Measurements from ENCODE around the gene LRIG2. TPM values are rescaled to one million over a fixed set of nuclear protein-coding genes. Genes with fewer than 3 reads are reported as not detected.

Gene LRIG2
- total and polyA plus RNA-seq, 4 donors, result 2.9 to 33.6 (median 8.3) TPM

- WGBS, 2 donors, result 95 to 96% methylated on average over 6 of the region's 6 CpGs
- Histone ChIP-seq H3K27me3 (ENCODE audit: control insufficient read depth in 3 of 3, insufficient read depth in 3 of 3, low read length in 2 of 3) (no peaks in the 10 kb centered on the region), H3K36me3 (ENCODE audit: control insufficient read depth in 4 of 4, insufficient read depth in 4 of 4, low read length in 4 of 4) (peaks cover 7 to 11% (median 9%) of the 10 kb centered on the region in 4 donors), H3K9me3 (ENCODE audit: control insufficient read depth in 4 of 4, insufficient read depth in 3 of 4, low read length in 3 of 4) (no peaks in the 10 kb centered on the region), H3K9ac (ENCODE audit: insufficient read depth in 1 of 2, low read length in 2 of 2) (no peak overlapping the region), H3K27ac (ENCODE audit: low read depth in 1 of 2, low read length in 1 of 2) (no peak overlapping the region), H3K4me3 (no peak overlapping the region), H3K4me1 (ENCODE audit: control insufficient read depth in 5 of 5, insufficient read depth in 5 of 5, low read length in 5 of 5) (peaks cover 0 to 4% (median 0%) of the 10 kb centered on the region in 5 donors)
- DNase-seq (no peak), ATAC-seq (ENCODE audit: insufficient read depth, low FRiP score) (no peak)
- no peak for TF ChIP-seq CTCF (IDR thresholded peaks at IDR 0.05; ENCODE audit: control extremely low read depth, extremely low read depth)
These were observed 56.7 kb downstream of the LRIG2 start for GRCh38 chr1:113129529-113130185.

GRCh38 chr1:113133038-113133437, 60.0 kb downstream of the LRIG2 start:
- Histone ChIP-seq H3K9ac (ENCODE audit: insufficient read depth in 1 of 2, low read length in 2 of 2) (no peak overlapping the region), H3K4me3 (no peak overlapping the region), H3K36me3 (ENCODE audit: control insufficient read depth in 4 of 4, insufficient read depth in 4 of 4, low read length in 4 of 4) (peaks cover 0 to 4% (median 1%) of the 10 kb centered on the region in 4 donors), H3K9me3 (ENCODE audit: control insufficient read depth in 4 of 4, insufficient read depth in 3 of 4, low read length in 3 of 4) (no peaks in the 10 kb centered on the region), H3K27ac (ENCODE audit: low read depth in 1 of 2, low read length in 1 of 2) (no peak overlapping the region), H3K4me1 (ENCODE audit: control insufficient read depth in 5 of 5, insufficient read depth in 5 of 5, low read length in 5 of 5) (peaks cover 0 to 2% (median 0%) of the 10 kb centered on the region in 5 donors), H3K27me3 (ENCODE audit: control insufficient read depth in 3 of 3, insufficient read depth in 3 of 3, low read length in 2 of 3) (no peaks in the 10 kb centered on the region)
- DNase-seq (no peak), ATAC-seq (ENCODE audit: insufficient read depth, low FRiP score) (no peak)
- TF ChIP-seq CTCF (IDR thresholded peaks at IDR 0.05; ENCODE audit: control extremely low read depth, extremely low read depth), result no peak
- WGBS, 2 donors, result 41 to 74% methylated on average over 4 of the region's 4 CpGs

GRCh38 chr1:113133759-113134158, 60.8 kb downstream of the LRIG2 start:
- no peaks in the 10 kb centered on the region for H3K27me3 ChIP-seq (ENCODE audit: control insufficient read depth in 3 of 3, insufficient read depth in 3 of 3, low read length in 2 of 3)
- H3K4me1 ChIP-seq (ENCODE audit: control insufficient read depth in 5 of 5, insufficient read depth in 5 of 5, low read length in 5 of 5), result peaks cover 0 to 2% (median 0%) of the 10 kb centered on the region in 5 donors
- no peak overlapping the region for H3K9ac ChIP-seq (ENCODE audit: insufficient read depth in 1 of 2, low read length in 2 of 2)
- H3K4me3 ChIP-seq, result no peak overlapping the region
- H3K9me3 ChIP-seq (ENCODE audit: control insufficient read depth in 4 of 4, insufficient read depth in 3 of 4, low read length in 3 of 4), result no peaks in the 10 kb centered on the region
- 54 to 74% methylated on average over 2 of the region's 2 CpGs for WGBS, 2 donors
- TF ChIP-seq CTCF (IDR thresholded peaks at IDR 0.05; ENCODE audit: control extremely low read depth, extremely low read depth), result no peak
- DNase-seq (no peak), ATAC-seq (ENCODE audit: insufficient read depth, low FRiP score) (no peak)
- no peak overlapping the region for H3K27ac ChIP-seq (ENCODE audit: low read depth in 1 of 2, low read length in 1 of 2)
- H3K36me3 ChIP-seq (ENCODE audit: control insufficient read depth in 4 of 4, insufficient read depth in 4 of 4, low read length in 4 of 4), result peaks cover 0 to 4% (median under 1%) of the 10 kb centered on the region in 4 donors

GRCh38 chr1:113135460-113135859, 62.5 kb downstream of the LRIG2 start:
- Histone ChIP-seq H3K4me1 (ENCODE audit: control insufficient read depth in 5 of 5, insufficient read depth in 5 of 5, low read length in 5 of 5) (no peaks in the 10 kb centered on the region), H3K4me3 (no peak overlapping the region), H3K9me3 (ENCODE audit: control insufficient read depth in 4 of 4, insufficient read depth in 3 of 4, low read length in 3 of 4) (no peaks in the 10 kb centered on the region), H3K27me3 (ENCODE audit: control insufficient read depth in 3 of 3, insufficient read depth in 3 of 3, low read length in 2 of 3) (no peaks in the 10 kb centered on the region), H3K36me3 (ENCODE audit: control insufficient read depth in 4 of 4, insufficient read depth in 4 of 4, low read length in 4 of 4) (no peaks in the 10 kb centered on the region), H3K27ac (ENCODE audit: low read depth in 1 of 2, low read length in 1 of 2) (no peak overlapping the region), H3K9ac (ENCODE audit: insufficient read depth in 1 of 2, low read length in 2 of 2) (no peak overlapping the region)
- no peak for DNase-seq
- ATAC-seq (ENCODE audit: insufficient read depth, low FRiP score), result no peak
- 40 to 61% methylated on average over 1 of the region's 1 CpG for WGBS, 2 donors
- no peak for TF ChIP-seq CTCF (IDR thresholded peaks at IDR 0.05; ENCODE audit: control extremely low read depth, extremely low read depth)
